K562 (cell line): ENCODE measurements around the gene BHMT2. TPM values are rescaled to one million over a fixed set of nuclear protein-coding genes. Genes with fewer than 3 reads are reported as not detected.

ENCODE experiments used
- ATAC-seq: fragments of 200-7000 bp; cut with Tn5 transposase; 3 replicates; pipeline ENCODE4 v1.9.1; 2020; ENCODE audit warnings: moderate library complexity
- BruUV-seq: library from RNA; stranded (reverse); fragments of 400-500 nt; replicated peaks from 2 replicates; lab custom pipeline; 2021; lab: Mats Ljungman, UMichigan
- CTCF ChIA-PET: fragments of 300-600 bp; formaldehyde crosslinking; extraction: SDS; loops from one replicate; lab custom pipeline; 2021; ENCODE audit warnings: low intra/inter-chr PET ratio; lab: Yijun Ruan, JAX
- POLR2A ChIA-PET: fragments of 300-600, 350-650 bp; sonication (Branson Sonifier 250); formaldehyde crosslinking; extraction: SDS; loops from one replicate; lab custom pipeline; 2021; ENCODE audit warnings: antibody characterized with exemption, inconsistent platforms; lab: Yijun Ruan, JAX
- DNase-seq, 4 experiments: peaks; one replicate each; pipeline versions ENCODE4 v3.0.0 to v3.0.0-alpha.2; 2011 to 2018; ENCODE audit warnings: low spot score in 3 of 4, mixed read lengths in 3 of 4; ENCODE audit errors: extremely low read depth in 1 of 4
- FAIRE-seq: peaks from 2 replicates; lab custom pipeline; 2011; peaks lifted over from hg19 to GRCh38; lab: Jason Lieb, UNC
- H2AFZ ChIP-seq: 2 replicates; pipeline ENCODE4 v1.6.0; 2011; ENCODE audit warnings: low read depth, low read length, control low read depth, inconsistent platforms
- H3K27ac ChIP-seq: fragments of 200-600 bp; 3 replicates; pipeline ENCODE4 v1.8.0; 2011; ENCODE audit warnings: low read depth, mild to moderate bottlenecking, control low read depth, inconsistent platforms, low read length, moderate library complexity, mixed read lengths; ENCODE audit errors: extremely low read depth
- H3K27me3 ChIP-seq, 2 experiments: fragments of 300-600 bp in 1 of 2; 2 replicates in 1 of 2; 3 replicates in 1 of 2; pipeline versions ENCODE4 v1.6.0 to v1.8.0; 2011; ENCODE audit warnings: inconsistent platforms in 2 of 2, low read length in 2 of 2, mild to moderate bottlenecking in 1 of 2, mixed read lengths in 1 of 2, moderate library complexity in 1 of 2; ENCODE audit not compliant: control insufficient read depth in 2 of 2, insufficient read depth in 2 of 2
- H3K36me3 ChIP-seq: fragments of 300-600 bp; 3 replicates; pipeline ENCODE4 v1.8.0; 2011; ENCODE audit warnings: mild to moderate bottlenecking, low read length, inconsistent platforms; ENCODE audit not compliant: control insufficient read depth, insufficient read depth
- H3K4me1 ChIP-seq, 2 experiments: fragments of 200-600 bp in 1 of 2; replicated peaks in 1 of 2; 2 replicates in 1 of 2; 3 replicates in 1 of 2; pipeline versions ENCODE4 v1.5.1 to v1.8.0; 2011; ENCODE audit warnings: inconsistent platforms in 2 of 2, low read length in 2 of 2, mild to moderate bottlenecking in 1 of 2, mixed read lengths in 1 of 2, moderate library complexity in 1 of 2; ENCODE audit not compliant: control insufficient read depth in 2 of 2, insufficient read depth in 2 of 2
- H3K4me2 ChIP-seq: 2 replicates; pipeline ENCODE4 v1.6.1; 2011; ENCODE audit warnings: low read length, control low read depth, inconsistent platforms, mixed read lengths; ENCODE audit not compliant: insufficient read depth
- H3K4me3 ChIP-seq: fragments of 200-600 bp; sonication (generic), shearing (Covaris generic); 2 replicates; pipeline ENCODE4 v1.5.1; 2016; ENCODE audit warnings: control low read depth, inconsistent platforms
- H3K79me2 ChIP-seq: fragments of 200-600 bp; 3 replicates; pipeline ENCODE4 v1.8.0; 2011; ENCODE audit warnings: low read length, inconsistent platforms; ENCODE audit not compliant: control insufficient read depth, insufficient read depth
- H3K9ac ChIP-seq, 2 experiments: 2 replicates each; pipeline versions ENCODE4 v1.6.0 to v1.6.1; 2011; ENCODE audit warnings: low read depth in 2 of 2, low read length in 2 of 2, control low read depth in 1 of 2, inconsistent platforms in 1 of 2, mild to moderate bottlenecking in 1 of 2, mixed read lengths in 1 of 2; ENCODE audit not compliant: insufficient read depth in 1 of 2
- H3K9me1 ChIP-seq: one replicate; pipeline ENCODE4 v1.6.0; 2011; ENCODE audit warnings: inconsistent platforms, mild to moderate bottlenecking, low read length, moderate library complexity; ENCODE audit not compliant: control insufficient read depth, insufficient read depth
- H3K9me3 ChIP-seq: replicated peaks from 2 replicates; pipeline ENCODE4 v1.5.1; 2011; ENCODE audit warnings: low read depth, low read length, inconsistent platforms; ENCODE audit not compliant: control insufficient read depth, insufficient read depth
- H4K20me1 ChIP-seq: replicated peaks from 2 replicates; pipeline ENCODE4 v1.6.1; 2011; ENCODE audit warnings: low read length, inconsistent platforms, mixed read lengths; ENCODE audit not compliant: control insufficient read depth, insufficient read depth
- C11orf30 ChIP-seq: fragments of 450-650 bp; IDR thresholded peaks from 2 replicates; pipeline ENCODE4 v1.6.1; 2016; ENCODE audit warnings: low read depth, mild to moderate bottlenecking
- CC2D1A ChIP-seq: fragments of 450-650 bp; IDR thresholded peaks from 2 replicates; pipeline ENCODE4 v1.6.1; 2017; ENCODE audit warnings: mild to moderate bottlenecking
- CCAR2 ChIP-seq: fragments of 200-400 bp; formaldehyde crosslinking; IDR thresholded peaks from 2 replicates; pipeline ENCODE4 v1.6.1; 2017; ENCODE audit warnings: mild to moderate bottlenecking, low read depth, low read length
- CEBPG ChIP-seq, 3 experiments: fragments of 200-800 bp in 1 of 3; sonication (Bioruptor generic) in 1 of 3; sonication (generic) in 1 of 3; formaldehyde crosslinking in 1 of 3; IDR thresholded peaks in 2 of 3; conservative IDR thresholded peaks in 1 of 3; 2 replicates each; pipeline versions ENCODE4 v1.6.1 to v1.8.0; 2016 to 2022; ENCODE audit warnings: missing compliant biosample characterization in 2 of 3, missing genetic modification characterization in 2 of 3, mild to moderate bottlenecking in 1 of 3, missing genetic modification reagents in 1 of 3
- CTCF ChIP-seq, 3 experiments: IDR thresholded peaks in 2 of 3; conservative IDR thresholded peaks in 1 of 3; 2 replicates each; pipeline ENCODE4 v1.5.1; 2011 to 2012; ENCODE audit warnings: low read length in 3 of 3, mild to moderate bottlenecking in 3 of 3, control low read depth in 2 of 3, improper control_type of control experiment in 1 of 3, inconsistent platforms in 1 of 3, low read depth in 1 of 3, mixed read lengths in 1 of 3, moderate library complexity in 1 of 3; ENCODE audit not compliant: insufficient read depth in 2 of 3
- DDX20 ChIP-seq: fragments of 450-650 bp; IDR thresholded peaks from 2 replicates; pipeline ENCODE4 v1.6.1; 2016; ENCODE audit warnings: missing genetic modification characterization, low read depth, mild to moderate bottlenecking, missing compliant biosample characterization, moderate library complexity
- HDGF ChIP-seq: fragments of 450-650 bp; IDR thresholded peaks from 2 replicates; pipeline ENCODE4 v1.6.1; 2016
- POU5F1 ChIP-seq: fragments of 150-350 bp; IDR thresholded peaks from 2 replicates; pipeline ENCODE4 v1.6.1; 2014; ENCODE audit warnings: borderline replicate concordance, low read length, low read depth, mild to moderate bottlenecking; ENCODE audit not compliant: partially characterized antibody
- PTTG1 ChIP-seq: fragments of 450-650 bp; IDR thresholded peaks from 2 replicates; pipeline ENCODE4 v1.6.1; 2016; ENCODE audit warnings: low read depth, mild to moderate bottlenecking, missing genetic modification characterization, missing compliant biosample characterization
- RAD21 ChIP-seq, 2 experiments: fragments of 250-450 bp in 1 of 2; fragments of 450-650 bp in 1 of 2; sonication (Bioruptor Pico) in 1 of 2; formaldehyde crosslinking in 1 of 2; IDR thresholded peaks in 1 of 2; conservative IDR thresholded peaks in 1 of 2; 2 replicates each; pipeline versions ENCODE4 v1.4.0 to v1.8.0; 2020 to 2022; ENCODE audit warnings: mild to moderate bottlenecking in 2 of 2, moderate library complexity in 1 of 2
- RBBP5 ChIP-seq: fragments of 200-600 bp; sonication (generic); IDR thresholded peaks from 2 replicates; pipeline ENCODE4 v1.6.1; 2012; ENCODE audit warnings: borderline replicate concordance, mild to moderate bottlenecking, low read length, control low read depth, inconsistent platforms; ENCODE audit not compliant: insufficient read depth, poor library complexity, severe bottlenecking
- SMC3 ChIP-seq: conservative IDR thresholded peaks from 2 replicates; pipeline ENCODE4 v1.6.1; 2011; ENCODE audit warnings: low read depth, low read length, improper control_type of control experiment; ENCODE audit not compliant: insufficient read depth
- STAG1 ChIP-seq: sonication (generic); formaldehyde crosslinking; IDR thresholded peaks from 2 replicates; pipeline ENCODE4 v1.5.0; 2020; ENCODE audit warnings: missing genetic modification reagents, borderline replicate concordance
- YY1 ChIP-seq, 3 experiments: IDR thresholded peaks; 2 replicates each; pipeline ENCODE4 v1.6.1; 2011; ENCODE audit warnings: low read length in 2 of 3, mild to moderate bottlenecking in 2 of 3, moderate library complexity in 2 of 3, borderline replicate concordance in 1 of 3, control low read depth in 1 of 3, low read depth in 1 of 3; ENCODE audit not compliant: insufficient read depth in 3 of 3, insufficient replicate concordance in 2 of 3, control insufficient read depth in 1 of 3, insufficient read length in 1 of 3; ENCODE audit errors: extremely low read depth in 1 of 3
- ZNF384 ChIP-seq: IDR thresholded peaks from 2 replicates; pipeline ENCODE4 v1.6.1; 2012; ENCODE audit warnings: low read depth, low read length, improper control_type of control experiment
- WGBS: fragments of 100-300 bp; shearing (Covaris generic); methylation state at CpG from one replicate; pipeline ENCODE4 v1.1.6; 2016; ENCODE audit warnings: low coverage, mixed read lengths; ENCODE audit not compliant: insufficient coverage; ENCODE audit errors: missing lambda C conversion rate; 5-methylcytosine and 5-hydroxymethylcytosine counted together
- in situ Hi-C: fragments of 300-500 bp; cut with MboI; formaldehyde crosslinking; loops from 4 replicates; pipeline ENCODE4 v1.15.0; 2018; ENCODE audit warnings: inconsistent platforms, mixed read lengths
- intact Hi-C: fragments of 100-400 bp; cut with micrococcal nuclease; formaldehyde crosslinking; loops from 2 replicates; pipeline ENCODE4 v1.14.2; 2022
- polyA plus RNA-seq, 8 experiments: library from polyadenylated mRNA; depleted of rRNA in 4 of 8; stranded (reverse) in 5 of 8; unstranded in 3 of 8; fragments of >200 nt; fragmentation: Nextera tagmentation in 2 of 8; fragmentation: Illumina TruSeq in 1 of 8; extraction: Ambion mirVana in 2 of 8; extraction: Trizol in 1 of 8; gene quantifications; 2 replicates each; pipeline versions ENCODE4 v1.2.1 to v1.2.3, GENCODE V29; 2011 to 2014; ENCODE audit warnings: inconsistent platforms in 1 of 8, missing spikeins in 1 of 8
- total RNA-seq, 7 experiments: library from RNA; depleted of rRNA in 6 of 7; stranded (reverse); fragments of >200 nt in 6 of 7; fragmentation: Illumina TruSeq in 2 of 7; extraction: Trizol in 2 of 7; gene quantifications; 2 replicates each; pipeline versions ENCODE4 v1.2.1 to v1.2.3, GENCODE V29; 2011 to 2021; ENCODE audit warnings: low replicate concordance in 1 of 7

Gene BHMT2
- total and polyA plus RNA-seq, 9 of the 15 experiments (the other 6 are each of a cell fraction or from before 2014, with no cell fraction given): not detected

DNA sequence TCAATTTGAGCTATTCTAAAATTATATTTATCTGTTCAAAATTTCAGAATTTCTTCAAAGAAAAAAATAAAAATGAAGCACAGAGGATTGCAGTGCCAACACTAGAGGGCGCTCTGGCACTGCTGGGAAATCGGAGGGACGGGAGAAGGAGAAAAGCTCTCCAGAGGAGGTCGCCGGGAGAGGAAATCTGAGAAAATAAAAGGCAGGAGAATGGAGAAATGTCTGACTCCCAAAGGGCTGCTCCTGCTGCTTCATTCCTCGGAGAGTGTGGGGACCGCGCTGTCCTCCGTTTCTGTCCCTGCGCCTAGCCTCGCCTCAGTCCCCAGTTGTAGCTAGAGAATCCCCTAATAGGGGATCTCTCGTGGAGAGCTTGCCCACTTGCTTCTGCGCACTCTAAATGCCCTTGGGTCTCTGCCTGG, 44.5 kb upstream of the BHMT2 start:
- Histone ChIP-seq H3K79me2 (no peaks in the 10 kb centered on the region), H3K4me3 (no peak overlapping the region), H3K9me3 (no peaks in the 10 kb centered on the region), H3K36me3 (no peaks in the 10 kb centered on the region), H2AFZ (0 out of 2 replicates have a peak overlapping the region, but pooled peaks have one; percentile 17), H3K4me2 (peak overlapping the region; percentile 54), H3K27me3 (peaks cover 3 to 6% of the 10 kb centered on the region in 2 experiments; a peak in 3 of 5 replicates), H3K9me1 (no peaks in the 10 kb centered on the region), H3K27ac (no peak overlapping the region), H3K9ac (peak overlapping the region in 1 of 2 experiments; percentile 45; a peak in 1 of 4 replicates), H3K4me1 (no peaks in the 10 kb centered on the region; a peak in 1 of 5 replicates), H4K20me1 (no peaks in the 10 kb centered on the region)
- ChIA-PET CTCF (interaction anchor here (1.1 to 5.1 kb wide), 5 partner anchors 85 to 1059 kb away, joined by 3 to 62 read pairs (median 9); no protein-coding TSS in a partner anchor), POLR2A (interaction anchor here (0.8 to 0.9 kb wide), 2 partner anchors 19 to 108 kb away, joined by 4 to 5 read pairs; no protein-coding TSS in a partner anchor)
- ATAC-seq: peak; percentile 80
- 4% methylated on average over 13 of the region's 13 CpGs for WGBS
- intact Hi-C loops (loop anchor here (1.0 to 10.0 kb wide), 5 partner anchors 85 to 1058 kb away; no protein-coding TSS in a partner anchor), in situ Hi-C loops (loop anchor here (5.0 to 25.0 kb wide), 3 partner anchors 107 to 837 kb away; no protein-coding TSS in a partner anchor)
- no TSS peak for BruUV-seq
- peak; percentile 76 for FAIRE-seq
- DNase-seq: peak; percentile 61 to 72 (median 64)
- TF ChIP-seq PTTG1 (tag): no peak
- no peak for TF ChIP-seq CEBPG (CRISPR knock-in tag; IDR thresholded peaks at IDR 0.05)
- 0 out of 4 replicates have a peak, but pooled peaks of 1 of the 2 experiments have one; percentile 43 for TF ChIP-seq CEBPG (tag; conservative IDR thresholded peaks at IDR 0.05 in 1 of 2, IDR thresholded peaks at IDR 0.05 in 1 of 2)
- no peak for TF ChIP-seq DDX20 (tag)
- peak; percentile 81 for TF ChIP-seq SMC3
- TF ChIP-seq CTCF (IDR thresholded peaks at IDR 0.05 in 2 of 3, conservative IDR thresholded peaks at IDR 0.05 in 1 of 3; ENCODE audit: insufficient read depth in 2 of 3, low read depth in 1 of 3, low read length in 3 of 3): peak; percentile 84 to 97 (median 94)
- peak; percentile 82 for TF ChIP-seq ZNF384
- peak; percentile 45; the same call in 1 of the 2 replicates for TF ChIP-seq STAG1 (CRISPR knock-in tag)
- no peak for TF ChIP-seq HDGF
- no peak for TF ChIP-seq RBBP5
- TF ChIP-seq CCAR2: no peak
- peak; percentile 47; the same call in 1 of the 2 replicates for TF ChIP-seq CC2D1A
- TF ChIP-seq YY1 (IDR thresholded peaks at IDR 0.05; ENCODE audit: borderline replicate concordance in 1 of 3, control insufficient read depth in 1 of 3, extremely low read depth in 1 of 3, insufficient read depth in 3 of 3, insufficient read length in 1 of 3, insufficient replicate concordance in 2 of 3, low read depth in 1 of 3, low read length in 2 of 3): no peak
- TF ChIP-seq C11orf30: no peak
- TF ChIP-seq RAD21 (CRISPR knock-in tag; conservative IDR thresholded peaks at IDR 0.05 in 1 of 2, IDR thresholded peaks at IDR 0.05 in 1 of 2): peak; percentile 93 to 97
- TF ChIP-seq POU5F1: no peak
